SK-N-SH treated with all-trans-retinoic acid at 6 μM for 48 hours (cell line): ENCODE measurements around the gene DCLK1.

ENCODE experiments used
- ATAC-seq: fragments of 200-7000 bp; cut with Tn5 transposase; 3 replicates; pipeline ENCODE4 v1.9.1; 2020; ENCODE audit warnings: mild to moderate bottlenecking, moderate library complexity
- ARNTL ChIP-seq: fragments of 450-650 bp; formaldehyde crosslinking; IDR thresholded peaks from 2 replicates; pipeline ENCODE4 v1.5.0; 2020; ENCODE audit warnings: low read depth, mild to moderate bottlenecking, moderate library complexity, borderline replicate concordance
- BACH2 ChIP-seq: fragments of 250-450 bp; sonication (Bioruptor Pico); IDR thresholded peaks from 2 replicates; pipeline ENCODE4 v1.9.0; 2021; ENCODE audit warnings: mild to moderate bottlenecking, borderline replicate concordance
- CREB5 ChIP-seq: fragments of 250-450 bp; sonication (Bioruptor Pico); IDR thresholded peaks from 2 replicates; pipeline ENCODE4 v1.5.1; 2020; ENCODE audit warnings: low read depth, mild to moderate bottlenecking, moderate library complexity
- CSDC2 ChIP-seq: fragments of 250-450 bp; sonication (Bioruptor Pico); IDR thresholded peaks from 2 replicates; pipeline ENCODE4 v1.5.0; 2020; ENCODE audit warnings: mild to moderate bottlenecking, moderate library complexity
- ESRRG ChIP-seq: fragments of 250-450 bp; sonication (Bioruptor Pico); IDR thresholded peaks from 2 replicates; pipeline ENCODE4 v1.6.1; 2021; ENCODE audit warnings: mild to moderate bottlenecking
- ISL1 ChIP-seq: fragments of 250-450 bp; sonication (Bioruptor Pico); IDR thresholded peaks from 2 replicates; pipeline ENCODE4 v2.1.2; 2022; ENCODE audit warnings: mild to moderate bottlenecking, moderate library complexity
- OSR1 ChIP-seq: fragments of 250-450 bp; sonication (Bioruptor Pico); IDR thresholded peaks from 2 replicates; pipeline ENCODE4 v1.8.0; 2022; ENCODE audit warnings: moderate library complexity, mild to moderate bottlenecking, inconsistent platforms
- POU6F1 ChIP-seq: fragments of 250-450 bp; sonication (Bioruptor Pico); IDR thresholded peaks from 2 replicates; pipeline ENCODE4 v1.8.0; 2021; ENCODE audit warnings: low read depth, mild to moderate bottlenecking, moderate library complexity, borderline replicate concordance
- RARB ChIP-seq: fragments of 250-450 bp; sonication (Bioruptor Pico); IDR thresholded peaks from 2 replicates; pipeline ENCODE4 v1.8.0; 2021; ENCODE audit warnings: mild to moderate bottlenecking, moderate library complexity
- TCF4 ChIP-seq: fragments of 250-450 bp; sonication (Bioruptor Pico); IDR thresholded peaks from 2 replicates; pipeline ENCODE4 v1.8.0; 2021; ENCODE audit warnings: mild to moderate bottlenecking, moderate library complexity, borderline replicate concordance
- TOX ChIP-seq: fragments of 250-450 bp; sonication (Bioruptor Pico); IDR thresholded peaks from 2 replicates; pipeline ENCODE4 v1.8.0; 2021; ENCODE audit warnings: mild to moderate bottlenecking, moderate library complexity, borderline replicate concordance
- ZC3H10 ChIP-seq: fragments of 250-450 bp; sonication (Bioruptor Pico); IDR thresholded peaks from 2 replicates; pipeline ENCODE4 v1.5.1; 2021; ENCODE audit warnings: mild to moderate bottlenecking, moderate library complexity
- ZFP3 ChIP-seq: fragments of 250-450 bp; sonication (Bioruptor Pico); IDR thresholded peaks from 2 replicates; pipeline ENCODE4 v1.5.0; 2020; ENCODE audit warnings: mild to moderate bottlenecking, moderate library complexity
- ZFP30 ChIP-seq: fragments of 450-650 bp; formaldehyde crosslinking; IDR thresholded peaks from 2 replicates; pipeline ENCODE4 v1.5.0; 2022; ENCODE audit warnings: mild to moderate bottlenecking, moderate library complexity
- ZNF565 ChIP-seq: fragments of 450-650 bp; formaldehyde crosslinking; conservative IDR thresholded peaks from 2 replicates; pipeline ENCODE4 v1.5.0; 2020; ENCODE audit warnings: low read depth, mild to moderate bottlenecking, moderate library complexity
- ZNF8 ChIP-seq: fragments of 450-650 bp; formaldehyde crosslinking; IDR thresholded peaks from 2 replicates; pipeline ENCODE4 v1.5.0; 2020; ENCODE audit warnings: mild to moderate bottlenecking, moderate library complexity
- TF ChIP-seq, protein P1 (sequence below): fragments of 250-450 bp; sonication (Bioruptor Pico); IDR thresholded peaks from 2 replicates; pipeline ENCODE4 v1.5.0; 2020; ENCODE audit warnings: mild to moderate bottlenecking, moderate library complexity
- TF ChIP-seq, protein P2 (sequence below): fragments of 250-450 bp; sonication (Bioruptor Pico); IDR thresholded peaks from 2 replicates; pipeline ENCODE4 v1.5.1; 2021; ENCODE audit warnings: mild to moderate bottlenecking, moderate library complexity
- TF ChIP-seq, protein P3 (sequence below): fragments of 250-450 bp; sonication (Bioruptor Pico); IDR thresholded peaks from 2 replicates; pipeline ENCODE4 v1.8.0; 2020; ENCODE audit warnings: mild to moderate bottlenecking, moderate library complexity, borderline replicate concordance

The DCLK1 gene

DNA sequence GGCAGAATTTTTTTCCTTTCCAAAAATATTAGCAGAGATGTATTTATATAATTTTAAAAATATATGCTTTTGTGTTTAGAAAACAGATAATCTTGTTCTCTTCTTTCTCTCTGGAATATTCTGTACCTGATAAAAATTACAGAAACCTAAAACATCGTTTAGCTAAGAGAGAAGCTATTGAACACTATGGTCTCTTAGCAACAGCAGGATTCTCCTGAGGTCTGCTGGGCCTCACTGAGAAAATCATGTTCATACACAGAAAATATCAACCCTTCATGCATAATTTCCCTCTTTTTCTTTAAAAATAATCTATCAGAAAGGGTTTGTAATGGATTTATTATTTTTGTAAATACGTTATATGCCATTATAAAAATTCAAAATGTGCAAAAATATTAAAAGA is 242.2 kb downstream of the DCLK1 start:
- no peak for TF ChIP-seq BACH2
- TF ChIP-seq ZFP3 (CRISPR knock-in tag), result no peak
- TF ChIP-seq ZNF8, result no peak
- no peak for TF ChIP-seq TCF4 (CRISPR knock-in tag)
- TF ChIP-seq CREB5 (CRISPR knock-in tag), result no peak
- TF ChIP-seq ISL1 (CRISPR knock-in tag), result no peak
- ATAC-seq, result peak; percentile 25; the same call in 1 of the 3 replicates

DNA sequence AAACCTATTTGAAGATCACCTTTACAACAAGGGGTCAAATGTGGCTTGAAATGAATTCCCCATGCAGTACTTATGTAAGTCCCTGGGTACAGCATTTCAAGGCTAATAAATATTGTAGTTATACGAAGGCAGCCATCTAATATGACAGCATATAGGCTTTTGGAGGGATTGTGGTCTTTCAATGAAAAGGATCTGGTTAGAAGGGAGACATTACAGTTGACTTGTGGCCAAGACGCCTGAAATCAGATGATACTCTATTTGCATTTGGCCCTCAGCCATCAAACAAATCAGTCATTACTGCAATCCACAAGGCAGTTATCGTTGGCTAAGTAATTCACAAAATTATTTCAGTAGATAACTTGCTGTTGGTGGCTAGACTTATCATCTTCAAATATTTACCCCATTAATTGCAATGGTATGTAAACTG is 242.7 kb downstream of the DCLK1 start:
- TF ChIP-seq ZFP3 (CRISPR knock-in tag), result no peak
- TF ChIP-seq POU6F1 (CRISPR knock-in tag), result peak; percentile 44; the same call in 1 of the 2 replicates
- no peak for TF ChIP-seq ESRRG (CRISPR knock-in tag)
- TF ChIP-seq ARNTL (CRISPR knock-in tag), result no peak
- TF ChIP-seq RARB (CRISPR knock-in tag), result no peak
- no peak for TF ChIP-seq OSR1
- TF ChIP-seq ZC3H10 (CRISPR knock-in tag), result peak; percentile 32; the same call in 1 of the 2 replicates
- peak; percentile 78 for TF ChIP-seq ISL1 (CRISPR knock-in tag)
- no peak for TF ChIP-seq BACH2
- TF ChIP-seq, protein P1, sequence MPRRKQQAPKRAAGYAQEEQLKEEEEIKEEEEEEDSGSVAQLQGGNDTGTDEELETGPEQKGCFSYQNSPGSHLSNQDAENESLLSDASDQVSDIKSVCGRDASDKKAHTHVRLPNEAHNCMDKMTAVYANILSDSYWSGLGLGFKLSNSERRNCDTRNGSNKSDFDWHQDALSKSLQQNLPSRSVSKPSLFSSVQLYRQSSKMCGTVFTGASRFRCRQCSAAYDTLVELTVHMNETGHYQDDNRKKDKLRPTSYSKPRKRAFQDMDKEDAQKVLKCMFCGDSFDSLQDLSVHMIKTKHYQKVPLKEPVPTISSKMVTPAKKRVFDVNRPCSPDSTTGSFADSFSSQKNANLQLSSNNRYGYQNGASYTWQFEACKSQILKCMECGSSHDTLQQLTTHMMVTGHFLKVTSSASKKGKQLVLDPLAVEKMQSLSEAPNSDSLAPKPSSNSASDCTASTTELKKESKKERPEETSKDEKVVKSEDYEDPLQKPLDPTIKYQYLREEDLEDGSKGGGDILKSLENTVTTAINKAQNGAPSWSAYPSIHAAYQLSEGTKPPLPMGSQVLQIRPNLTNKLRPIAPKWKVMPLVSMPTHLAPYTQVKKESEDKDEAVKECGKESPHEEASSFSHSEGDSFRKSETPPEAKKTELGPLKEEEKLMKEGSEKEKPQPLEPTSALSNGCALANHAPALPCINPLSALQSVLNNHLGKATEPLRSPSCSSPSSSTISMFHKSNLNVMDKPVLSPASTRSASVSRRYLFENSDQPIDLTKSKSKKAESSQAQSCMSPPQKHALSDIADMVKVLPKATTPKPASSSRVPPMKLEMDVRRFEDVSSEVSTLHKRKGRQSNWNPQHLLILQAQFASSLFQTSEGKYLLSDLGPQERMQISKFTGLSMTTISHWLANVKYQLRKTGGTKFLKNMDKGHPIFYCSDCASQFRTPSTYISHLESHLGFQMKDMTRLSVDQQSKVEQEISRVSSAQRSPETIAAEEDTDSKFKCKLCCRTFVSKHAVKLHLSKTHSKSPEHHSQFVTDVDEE, result no peak
- TF ChIP-seq, protein P2, sequence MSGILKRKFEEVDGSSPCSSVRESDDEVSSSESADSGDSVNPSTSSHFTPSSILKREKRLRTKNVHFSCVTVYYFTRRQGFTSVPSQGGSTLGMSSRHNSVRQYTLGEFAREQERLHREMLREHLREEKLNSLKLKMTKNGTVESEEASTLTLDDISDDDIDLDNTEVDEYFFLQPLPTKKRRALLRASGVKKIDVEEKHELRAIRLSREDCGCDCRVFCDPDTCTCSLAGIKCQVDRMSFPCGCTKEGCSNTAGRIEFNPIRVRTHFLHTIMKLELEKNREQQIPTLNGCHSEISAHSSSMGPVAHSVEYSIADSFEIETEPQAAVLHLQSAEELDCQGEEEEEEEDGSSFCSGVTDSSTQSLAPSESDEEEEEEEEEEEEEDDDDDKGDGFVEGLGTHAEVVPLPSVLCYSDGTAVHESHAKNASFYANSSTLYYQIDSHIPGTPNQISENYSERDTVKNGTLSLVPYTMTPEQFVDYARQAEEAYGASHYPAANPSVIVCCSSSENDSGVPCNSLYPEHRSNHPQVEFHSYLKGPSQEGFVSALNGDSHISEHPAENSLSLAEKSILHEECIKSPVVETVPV (CRISPR knock-in tag), result no peak
- TF ChIP-seq ZFP30 (CRISPR knock-in tag), result no peak
- TF ChIP-seq, protein P3, sequence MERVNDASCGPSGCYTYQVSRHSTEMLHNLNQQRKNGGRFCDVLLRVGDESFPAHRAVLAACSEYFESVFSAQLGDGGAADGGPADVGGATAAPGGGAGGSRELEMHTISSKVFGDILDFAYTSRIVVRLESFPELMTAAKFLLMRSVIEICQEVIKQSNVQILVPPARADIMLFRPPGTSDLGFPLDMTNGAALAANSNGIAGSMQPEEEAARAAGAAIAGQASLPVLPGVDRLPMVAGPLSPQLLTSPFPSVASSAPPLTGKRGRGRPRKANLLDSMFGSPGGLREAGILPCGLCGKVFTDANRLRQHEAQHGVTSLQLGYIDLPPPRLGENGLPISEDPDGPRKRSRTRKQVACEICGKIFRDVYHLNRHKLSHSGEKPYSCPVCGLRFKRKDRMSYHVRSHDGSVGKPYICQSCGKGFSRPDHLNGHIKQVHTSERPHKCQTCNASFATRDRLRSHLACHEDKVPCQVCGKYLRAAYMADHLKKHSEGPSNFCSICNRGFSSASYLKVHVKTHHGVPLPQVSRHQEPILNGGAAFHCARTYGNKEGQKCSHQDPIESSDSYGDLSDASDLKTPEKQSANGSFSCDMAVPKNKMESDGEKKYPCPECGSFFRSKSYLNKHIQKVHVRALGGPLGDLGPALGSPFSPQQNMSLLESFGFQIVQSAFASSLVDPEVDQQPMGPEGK (CRISPR knock-in tag), result 0 out of 2 replicates have a peak, but pooled peaks have one; percentile 74
- TF ChIP-seq TOX (CRISPR knock-in tag), result peak; percentile 79; the same call in 1 of the 2 replicates
- peak; percentile 30; the same call in 2 of the 3 replicates for ATAC-seq

DNA sequence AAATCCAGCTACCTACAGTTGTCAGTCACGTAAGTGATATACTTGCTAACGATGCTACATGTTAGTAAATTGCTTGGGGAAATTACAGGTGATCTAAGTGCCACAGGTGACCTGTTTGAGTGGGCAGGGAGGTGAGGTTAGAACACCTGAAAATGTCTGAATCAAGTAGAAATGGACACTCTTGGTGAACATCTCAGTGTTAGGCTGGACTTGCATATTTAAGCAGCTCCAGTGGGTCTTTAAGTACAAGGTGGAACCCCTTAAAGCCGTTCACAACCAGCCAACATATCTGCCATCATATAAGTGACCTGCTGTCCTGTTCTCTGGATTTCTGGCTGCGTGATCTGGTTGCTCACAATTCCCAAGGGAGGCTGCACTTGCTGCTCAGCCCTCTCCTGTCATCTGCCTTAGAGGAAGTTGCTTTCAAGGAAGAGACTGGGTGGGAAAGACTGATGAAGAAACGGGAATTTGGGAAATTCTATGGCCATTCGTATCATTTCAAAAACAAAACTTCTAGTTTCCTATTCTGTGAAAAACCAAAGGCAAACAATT is 244.0 kb downstream of the DCLK1 start:
- ATAC-seq, result no peak
- TF ChIP-seq CSDC2, result no peak
- TF ChIP-seq RARB (CRISPR knock-in tag), result no peak
- TF ChIP-seq ESRRG (CRISPR knock-in tag), result no peak
- TF ChIP-seq, protein P3 (CRISPR knock-in tag), result no peak
- no peak for TF ChIP-seq ZNF565 (CRISPR knock-in tag)
- TF ChIP-seq ZFP30 (CRISPR knock-in tag), result no peak
- TF ChIP-seq, protein P1, result no peak
- TF ChIP-seq, protein P2 (CRISPR knock-in tag), result no peak
- TF ChIP-seq TOX (CRISPR knock-in tag), result no peak
- no peak for TF ChIP-seq CREB5 (CRISPR knock-in tag)
